ENCODE data around the gene HIPK2.
A peak's percentile ranks its signal among the peaks of the same experiment; 100 is the strongest.

- TF ChIP-seq EP300 (IDR thresholded peaks at IDR 0.05; ENCODE audit: borderline replicate concordance), result no peak
- TF ChIP-seq MAX (IDR thresholded peaks at IDR 0.05), result peak; percentile 34; the same call in 1 of the 2 replicates
- no peak for TF ChIP-seq TAF1 (IDR thresholded peaks at IDR 0.05; ENCODE audit: low read depth)
- TF ChIP-seq TCF12 (IDR thresholded peaks at IDR 0.05; ENCODE audit: low read depth), result no peak
- TF ChIP-seq ZBTB7A (IDR thresholded peaks at IDR 0.05; ENCODE audit: low read depth), result no peak
- no peak for TF ChIP-seq YY1 (IDR thresholded peaks at IDR 0.05; ENCODE audit: low read depth)
- peak; percentile 79 for TF ChIP-seq USF1 (IDR thresholded peaks at IDR 0.05)
- no peak for TF ChIP-seq RAD21 (IDR thresholded peaks at IDR 0.05; ENCODE audit: low read depth)
- TF ChIP-seq REST (IDR thresholded peaks at IDR 0.05; ENCODE audit: low read depth), result no peak
- TF ChIP-seq FOXM1 (IDR thresholded peaks at IDR 0.05; ENCODE audit: borderline replicate concordance, low read depth), result no peak
- no peak for TF ChIP-seq CEBPB (IDR thresholded peaks at IDR 0.05)
- no peak for TF ChIP-seq CREB1 (IDR thresholded peaks at IDR 0.05; ENCODE audit: low read depth)
- peak; percentile 76 for TF ChIP-seq NFIC (IDR thresholded peaks at IDR 0.05)
- no peak for TF ChIP-seq EGR1 (IDR thresholded peaks at IDR 0.05)
Measured at GRCh38 chr7:139598642-139599041, 179.2 kb downstream of the HIPK2 start.
